Loucy (cell line): ENCODE measurements around the gene KDELR1.

Experiments
- H2AFZ ChIP-seq: fragments of 200-600 bp; sonication (generic); 2 replicates; pipeline ENCODE4 v1.6.0; 2016; ENCODE audit warnings: antibody characterized with exemption, mild to moderate bottlenecking, low read length, moderate library complexity
- H3F3A ChIP-seq: fragments of 200-600 bp; 2 replicates; pipeline ENCODE4 v1.6.0; 2016; ENCODE audit warnings: antibody characterized with exemption, low read depth, mild to moderate bottlenecking
- H3K27me3 ChIP-seq: fragments of 200-600 bp; sonication (generic); 2 replicates; pipeline ENCODE4 v1.6.1; 2014; ENCODE audit warnings: low read length, mild to moderate bottlenecking; ENCODE audit not compliant: insufficient read depth, poor library complexity, severe bottlenecking
- H3K36me3 ChIP-seq: fragments of 200-600 bp; sonication (generic); 2 replicates; pipeline ENCODE4 v1.6.1; 2016; ENCODE audit warnings: low read length; ENCODE audit not compliant: insufficient read depth
- H3K4me1 ChIP-seq: fragments of 200-600 bp; sonication (generic); 2 replicates; pipeline ENCODE4 v1.5.1; 2014; ENCODE audit warnings: low read length, mild to moderate bottlenecking; ENCODE audit not compliant: insufficient read depth, poor library complexity, severe bottlenecking
- H3K4me2 ChIP-seq: fragments of 200-600 bp; sonication (generic); 2 replicates; pipeline ENCODE4 v1.6.0; 2014; ENCODE audit warnings: antibody characterized with exemption, low read length, low read depth, mild to moderate bottlenecking; ENCODE audit not compliant: poor library complexity, severe bottlenecking
- H3K4me3 ChIP-seq: fragments of 200-600 bp; sonication (generic); 2 replicates; pipeline ENCODE4 v1.5.1; 2014; ENCODE audit warnings: low read length, mild to moderate bottlenecking, mixed read lengths; ENCODE audit not compliant: poor library complexity, severe bottlenecking
- H3K79me2 ChIP-seq: fragments of 200-600 bp; sonication (generic); 2 replicates; pipeline ENCODE4 v1.6.1; 2014; ENCODE audit warnings: low read length; ENCODE audit not compliant: insufficient read depth
- H3K9ac ChIP-seq: fragments of 200-600 bp; sonication (generic); 2 replicates; pipeline ENCODE4 v1.6.0; 2014; ENCODE audit warnings: mild to moderate bottlenecking, low read depth, low read length, moderate library complexity; ENCODE audit not compliant: poor library complexity, severe bottlenecking
- H3K9me2 ChIP-seq: fragments of 200-600 bp; sonication (generic); replicated peaks from 2 replicates; pipeline ENCODE4 v1.6.1; 2016; ENCODE audit warnings: low read depth, low read length, mixed read lengths
- H3K9me3 ChIP-seq: fragments of 200-600 bp; sonication (generic); 2 replicates; pipeline ENCODE4 v1.6.1; 2014; ENCODE audit warnings: mild to moderate bottlenecking, antibody characterized with exemption, low read length, low read depth; ENCODE audit not compliant: insufficient read depth
- H4K20me1 ChIP-seq: fragments of 200-600 bp; sonication (generic); 2 replicates; pipeline ENCODE4 v1.6.0; 2014; ENCODE audit warnings: antibody characterized with exemption, low read length, mild to moderate bottlenecking; ENCODE audit not compliant: insufficient read depth, poor library complexity, severe bottlenecking
- CTCF ChIP-seq: fragments of 200-600 bp; sonication (generic); conservative IDR thresholded peaks from 2 replicates; pipeline ENCODE4 v1.5.1; 2014; ENCODE audit warnings: mild to moderate bottlenecking, antibody characterized with exemption, low read length
- EZH2phosphoT487 ChIP-seq: fragments of 200-600 bp; IDR thresholded peaks from 2 replicates; pipeline ENCODE4 v1.6.1; 2018; ENCODE audit warnings: antibody characterized with exemption, mild to moderate bottlenecking, moderate library complexity, borderline replicate concordance

Gene KDELR1

GRCh38 chr19:48350856-48351255 is 40.5 kb downstream of the KDELR1 start:
- Histone ChIP-seq H3K36me3 (no peaks in the 10 kb centered on the region), H3K4me2 (no peak overlapping the region), H3F3A (no peaks in the 10 kb centered on the region), H3K9me2 (no peaks in the 10 kb centered on the region), H3K9ac (no peak overlapping the region), H3K27me3 (no peaks in the 10 kb centered on the region), H3K4me1 (no peaks in the 10 kb centered on the region), H2AFZ (no peak overlapping the region), H4K20me1 (no peaks in the 10 kb centered on the region), H3K9me3 (no peaks in the 10 kb centered on the region), H3K4me3 (no peak overlapping the region), H3K79me2 (no peaks in the 10 kb centered on the region)
- no peak for TF ChIP-seq CTCF
- no peak for TF ChIP-seq EZH2phosphoT487

GRCh38 chr19:48348737-48349136 is 42.6 kb downstream of the KDELR1 start:
- H3K79me2 ChIP-seq = no peaks in the 10 kb centered on the region
- TF ChIP-seq CTCF = no peak
- TF ChIP-seq EZH2phosphoT487 = no peak

GRCh38 chr19:48348045-48348444 is 43.3 kb downstream of the KDELR1 start:
- no peaks in the 10 kb centered on the region for H3K9me2 ChIP-seq
- TF ChIP-seq CTCF (no peak), EZH2phosphoT487 (no peak)
- no peaks in the 10 kb centered on the region for H3F3A ChIP-seq
- no peak overlapping the region for H3K9ac ChIP-seq
- H2AFZ ChIP-seq = no peak overlapping the region
- H3K4me2 ChIP-seq = no peak overlapping the region
- H4K20me1 ChIP-seq = no peaks in the 10 kb centered on the region
- no peaks in the 10 kb centered on the region for H3K27me3 ChIP-seq
- no peaks in the 10 kb centered on the region for H3K4me1 ChIP-seq
- peaks cover 3% of the 10 kb centered on the region; the same call in 1 of the 2 replicates for H3K36me3 ChIP-seq
- H3K9me3 ChIP-seq = no peaks in the 10 kb centered on the region
- H3K4me3 ChIP-seq = no peak overlapping the region
- no peaks in the 10 kb centered on the region for H3K79me2 ChIP-seq

More at GRCh38 chr19:48348737-48349136, 42.6 kb downstream of the KDELR1 start:
- no peaks in the 10 kb centered on the region for H3K9me3 ChIP-seq
- no peaks in the 10 kb centered on the region for H3K27me3 ChIP-seq
- H3F3A ChIP-seq = no peaks in the 10 kb centered on the region
- no peaks in the 10 kb centered on the region for H3K36me3 ChIP-seq
- no peaks in the 10 kb centered on the region for H4K20me1 ChIP-seq
- H3K4me2 ChIP-seq = no peak overlapping the region
- no peaks in the 10 kb centered on the region for H3K9me2 ChIP-seq
- no peak overlapping the region for H3K9ac ChIP-seq
- H3K4me1 ChIP-seq = no peaks in the 10 kb centered on the region
- H2AFZ ChIP-seq = no peak overlapping the region
- no peak overlapping the region for H3K4me3 ChIP-seq
